Stomach smooth muscle (tissue), 2 donors: ENCODE data around the gene CC2D2A.

ENCODE experiments used
- H3K27ac ChIP-seq: one replicate; pipeline ENCODE4 v1.7.0; 2013; ENCODE audit warnings: mild to moderate bottlenecking, low read length, inconsistent platforms
- H3K27me3 ChIP-seq, 2 donors: one replicate each; pipeline ENCODE4 v1.7.0; 2013; ENCODE audit warnings: low read length in 2 of 2; ENCODE audit not compliant: insufficient read depth in 2 of 2, control insufficient read depth in 1 of 2
- H3K36me3 ChIP-seq, 2 donors: one replicate each; pipeline ENCODE4 v1.7.0; 2013; ENCODE audit warnings: low read length in 2 of 2; ENCODE audit not compliant: control insufficient read depth in 2 of 2, insufficient read depth in 2 of 2
- H3K4me1 ChIP-seq: one replicate; pipeline ENCODE4 v1.7.0; 2013; ENCODE audit warnings: low read length; ENCODE audit not compliant: control insufficient read depth, insufficient read depth
- H3K4me3 ChIP-seq, 2 donors: one replicate each; pipeline ENCODE4 v1.7.0; 2013; ENCODE audit warnings: low read length in 2 of 2
- H3K9ac ChIP-seq, 2 donors: one replicate each; pipeline ENCODE4 v1.7.0; 2013; ENCODE audit warnings: low read length in 2 of 2, mild to moderate bottlenecking in 1 of 2
- H3K9me3 ChIP-seq, 2 donors: one replicate each; pipeline ENCODE4 v1.7.0; 2013; ENCODE audit warnings: low read length in 2 of 2; ENCODE audit not compliant: control insufficient read depth in 2 of 2
- donor health status: healthy.
- donor health status: Pancreatic carcinoma.

The CC2D2A gene

GRCh38 chr4:15466596-15466995, 3.1 kb upstream of the CC2D2A start:
- Histone ChIP-seq H3K4me3 (no peak overlapping the region), H3K9me3 (no peaks in the 10 kb centered on the region), H3K4me1 (peaks cover 2% of the 10 kb centered on the region), H3K27ac (no peak overlapping the region), H3K9ac (no peak overlapping the region), H3K36me3 (no peaks in the 10 kb centered on the region), H3K27me3 (no peaks in the 10 kb centered on the region)

DNA sequence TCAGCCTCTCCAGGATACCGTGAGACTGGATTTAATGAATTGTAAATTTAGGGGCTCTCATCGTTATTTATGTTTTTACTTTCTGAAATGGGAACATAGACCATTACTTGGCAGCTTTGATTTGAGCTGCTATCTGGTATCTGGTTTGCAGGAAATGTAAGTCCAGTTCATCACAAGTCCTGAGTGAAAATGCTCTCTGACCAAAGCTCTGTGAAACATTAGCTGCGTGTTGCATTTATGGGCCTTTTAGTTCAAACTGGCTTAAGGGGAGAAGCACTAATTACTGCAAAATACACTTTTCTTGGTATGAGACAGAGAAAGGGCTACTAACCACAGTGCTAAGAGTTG, 420 bp downstream of the CC2D2A start:
- H3K36me3 ChIP-seq: no peaks in the 10 kb centered on the region
- H3K9ac ChIP-seq: peak overlapping the region; percentile 16 to 74
- H3K4me1 ChIP-seq: peaks cover 2% of the 10 kb centered on the region
- no peaks in the 10 kb centered on the region for H3K9me3 ChIP-seq
- H3K27me3 ChIP-seq: no peaks in the 10 kb centered on the region
- peak overlapping the region; percentile 72 to 91 for H3K4me3 ChIP-seq
- H3K27ac ChIP-seq: peak overlapping the region; percentile 24

DNA sequence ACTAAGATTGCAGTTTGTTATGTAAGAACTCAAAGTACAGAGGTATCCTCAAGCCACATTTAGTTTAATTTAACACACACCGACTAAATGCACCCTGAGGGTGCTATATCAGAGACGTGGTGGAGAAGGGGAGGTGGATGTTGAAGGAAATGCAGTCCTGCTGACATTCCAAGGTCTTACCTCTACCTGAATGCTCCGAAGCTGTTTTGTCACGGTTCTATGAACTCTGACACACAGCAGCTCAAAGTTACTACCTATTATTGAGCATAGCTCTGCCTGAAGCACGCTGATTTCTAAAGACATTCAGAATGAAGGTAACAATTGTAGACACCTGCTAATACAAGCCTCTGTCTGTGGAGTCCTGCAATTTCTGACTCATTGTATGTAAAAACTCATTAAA, 6.7 kb downstream of the CC2D2A start:
- no peak overlapping the region for H3K4me3 ChIP-seq
- no peaks in the 10 kb centered on the region for H3K27me3 ChIP-seq
- peaks cover 14 to 16% of the 10 kb centered on the region in 2 donors for H3K36me3 ChIP-seq
- H3K9ac ChIP-seq: no peak overlapping the region
- H3K4me1 ChIP-seq: peaks cover 22% of the 10 kb centered on the region
- no peaks in the 10 kb centered on the region for H3K9me3 ChIP-seq
- no peak overlapping the region for H3K27ac ChIP-seq

- H3K4me1 ChIP-seq: peaks cover 24% of the 10 kb centered on the region
- H3K36me3 ChIP-seq: peaks cover 23 to 29% of the 10 kb centered on the region in 2 donors
- peak overlapping the region; percentile 62 for H3K27ac ChIP-seq
- no peak overlapping the region for H3K9ac ChIP-seq
- peak overlapping the region in 1 of 2 donors; percentile 72 for H3K4me3 ChIP-seq
- no peaks in the 10 kb centered on the region for H3K9me3 ChIP-seq
- no peaks in the 10 kb centered on the region for H3K27me3 ChIP-seq
Observed at GRCh38 chr4:15478724-15479088, 9.0 kb downstream of the CC2D2A start.

DNA sequence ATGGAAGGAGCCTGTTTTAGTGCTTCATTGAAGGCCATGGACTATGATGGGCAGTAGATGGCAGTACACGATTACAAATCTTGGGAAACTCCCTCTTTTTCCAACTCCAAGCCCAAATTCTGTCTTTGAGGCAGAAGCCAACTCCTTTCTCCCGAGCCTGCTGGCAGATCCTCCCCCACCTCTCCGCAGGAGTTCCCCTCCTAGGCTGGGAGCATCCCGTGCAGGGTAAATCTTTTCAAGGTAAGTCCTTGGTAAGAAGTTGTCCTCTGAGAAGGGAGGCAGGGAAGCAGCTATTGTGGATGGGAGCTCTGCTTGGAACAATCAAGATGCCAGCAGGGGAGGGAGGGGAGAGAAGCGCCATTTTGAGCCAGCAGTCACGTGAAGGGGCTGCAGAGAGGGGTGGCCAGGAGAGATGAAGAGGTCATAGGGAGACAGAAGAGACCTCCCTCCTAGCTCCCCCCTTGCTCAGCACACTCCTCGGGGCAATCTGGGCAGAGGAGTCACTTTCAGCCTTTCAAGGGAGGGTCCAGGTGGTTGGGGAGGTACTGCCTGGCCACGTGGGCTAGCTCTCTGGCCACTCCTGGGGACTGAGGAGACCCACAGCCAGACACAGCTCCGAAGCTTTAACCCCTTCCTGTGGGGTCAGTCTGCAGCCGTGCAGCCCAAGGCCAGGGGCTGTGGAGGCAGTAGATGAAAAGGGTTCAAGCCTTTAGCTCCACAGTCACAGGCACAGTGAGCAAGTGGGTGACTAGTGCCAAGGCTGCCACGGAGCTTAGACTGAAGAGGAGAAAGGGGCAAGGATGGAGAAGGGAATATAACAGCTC, 9.6 kb downstream of the CC2D2A start:
- Histone ChIP-seq H3K9me3 (no peaks in the 10 kb centered on the region), H3K27ac (peak overlapping the region; percentile 62), H3K4me1 (peaks cover 24% of the 10 kb centered on the region), H3K9ac (peak overlapping the region; percentile 3 to 60), H3K27me3 (no peaks in the 10 kb centered on the region), H3K4me3 (peak overlapping the region; percentile 26 to 72), H3K36me3 (peaks cover 25 to 34% of the 10 kb centered on the region in 2 donors)

DNA sequence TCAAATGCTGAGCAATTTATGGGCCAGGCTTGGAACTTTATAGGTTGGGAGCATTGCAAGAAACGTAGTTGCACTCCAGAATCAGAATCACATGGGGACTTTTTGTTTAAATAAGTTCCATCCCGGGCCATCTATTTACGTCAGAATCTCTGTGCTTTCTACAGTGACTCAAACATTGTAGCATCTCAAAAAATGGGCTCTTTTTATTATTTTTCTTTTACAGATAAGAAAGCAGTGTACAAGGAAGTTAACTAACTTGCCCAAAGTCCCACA, 10.2 kb downstream of the CC2D2A start:
- Histone ChIP-seq H3K27me3 (no peaks in the 10 kb centered on the region), H3K36me3 (peaks cover 29 to 37% of the 10 kb centered on the region in 2 donors), H3K4me3 (peak overlapping the region; percentile 26 to 72), H3K9me3 (no peaks in the 10 kb centered on the region), H3K9ac (peak overlapping the region; percentile 3 to 60), H3K27ac (peak overlapping the region; percentile 62), H3K4me1 (peaks cover 24% of the 10 kb centered on the region)

- H3K36me3 ChIP-seq: peaks cover 26 to 30% of the 10 kb centered on the region in 2 donors
- H3K27ac ChIP-seq: peak overlapping the region; percentile 19
- peaks cover 24% of the 10 kb centered on the region for H3K4me1 ChIP-seq
- H3K9ac ChIP-seq: no peak overlapping the region
- H3K27me3 ChIP-seq: no peaks in the 10 kb centered on the region
- H3K9me3 ChIP-seq: no peaks in the 10 kb centered on the region
- H3K4me3 ChIP-seq: no peak overlapping the region
Observed at GRCh38 chr4:15481961-15482745, 12.5 kb downstream of the CC2D2A start.

DNA sequence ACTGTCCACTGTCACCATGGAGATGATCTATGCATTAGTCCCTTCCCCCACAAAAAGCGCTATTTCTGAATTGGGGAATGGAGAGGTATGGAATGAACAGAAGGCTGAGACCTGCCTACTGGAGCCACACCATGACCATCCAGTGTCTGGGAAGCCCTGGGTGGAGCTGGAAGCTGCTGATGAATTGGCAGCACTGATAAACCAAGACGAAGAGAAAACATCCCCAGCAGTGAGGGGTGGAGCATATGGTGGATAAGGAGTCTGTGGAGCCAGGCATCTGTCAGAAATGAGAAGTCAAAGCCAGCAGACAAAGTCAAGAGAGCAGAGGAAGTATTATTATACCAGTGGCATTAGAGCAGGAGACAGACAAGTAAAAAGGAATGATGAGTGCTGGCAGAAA, 13.2 kb downstream of the CC2D2A start:
- H3K36me3 ChIP-seq: peaks cover 26 to 28% of the 10 kb centered on the region in 2 donors

DNA sequence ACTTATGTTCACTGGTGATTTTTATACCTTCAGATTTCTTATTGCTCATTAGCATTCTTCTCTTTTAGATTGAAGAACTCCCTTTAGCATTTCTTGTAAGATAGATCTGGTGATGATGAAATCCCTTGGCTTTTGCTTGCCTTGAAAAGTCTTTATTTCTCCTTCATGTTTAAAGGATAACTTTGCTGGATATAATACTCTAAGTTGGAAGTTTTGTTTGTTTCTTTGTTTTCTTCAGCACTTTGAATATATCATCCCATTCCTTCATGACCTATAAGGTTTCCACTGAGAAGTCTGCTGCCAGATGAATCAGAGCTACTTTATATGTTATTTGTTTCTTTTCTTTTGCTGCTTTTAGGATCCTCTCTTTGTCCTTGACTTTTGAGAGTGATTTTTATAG, 18.5 kb downstream of the CC2D2A start:
- H3K4me1 ChIP-seq: no peaks in the 10 kb centered on the region
- H3K27me3 ChIP-seq: no peaks in the 10 kb centered on the region
- H3K9ac ChIP-seq: no peak overlapping the region
- peaks cover 0 to 4% of the 10 kb centered on the region in 2 donors for H3K9me3 ChIP-seq
- peaks cover 13 to 16% of the 10 kb centered on the region in 2 donors for H3K36me3 ChIP-seq
- no peak overlapping the region for H3K27ac ChIP-seq
- no peak overlapping the region for H3K4me3 ChIP-seq

More for the DNA sequence above, 13.2 kb downstream of the CC2D2A start:
- no peaks in the 10 kb centered on the region for H3K27me3 ChIP-seq
- H3K27ac ChIP-seq: no peak overlapping the region
- no peak overlapping the region for H3K9ac ChIP-seq
- no peaks in the 10 kb centered on the region for H3K9me3 ChIP-seq
- H3K4me1 ChIP-seq: peaks cover 24% of the 10 kb centered on the region
- H3K4me3 ChIP-seq: no peak overlapping the region

GRCh38 chr4:15488658-15489470, 19.2 kb downstream of the CC2D2A start:
- Histone ChIP-seq H3K9ac (no peak overlapping the region), H3K4me1 (no peaks in the 10 kb centered on the region), H3K27me3 (no peaks in the 10 kb centered on the region), H3K36me3 (peaks cover 10 to 13% of the 10 kb centered on the region in 2 donors), H3K4me3 (no peak overlapping the region), H3K27ac (no peak overlapping the region), H3K9me3 (peaks cover 0 to 4% of the 10 kb centered on the region in 2 donors)
